SIG-M5 treated with dmso at 0.1 percent for 504 hours (cell line): ENCODE data around the gene SNRPA1.
A peak's percentile ranks its signal among the peaks of the same experiment; 100 is the strongest.
"Not testable (repeated sequence)": the region's sequence is repeated elsewhere in the genome, so short reads cannot be mapped to it uniquely, and the experiment has no call there.

Experiments used
- DNase-seq: peaks from one replicate; lab custom pipeline; 2025; ENCODE audit not compliant: unreplicated experiment; lab: John Stamatoyannopoulos, UW

SNRPA1 gene

GRCh38 chr15:101296418-101297405 is 1.7 kb upstream of the SNRPA1 start:
- DNase-seq: no peak

- no peak for DNase-seq
These were observed 636 bp upstream of the SNRPA1 start for GRCh38 chr15:101295607-101296161.

- DNase-seq: no peak
These were observed 1.9 kb downstream of the SNRPA1 start for GRCh38 chr15:101293122-101293521.

GRCh38 chr15:101288905-101289513 is 6.0 kb downstream of the SNRPA1 start:
- peak; percentile 61 for DNase-seq

- DNase-seq: not testable (repeated sequence)
These were observed 7.7 kb downstream of the SNRPA1 start for GRCh38 chr15:101287342-101287741.

- DNase-seq: no peak
These were observed 8.5 kb downstream of the SNRPA1 start for GRCh38 chr15:101286471-101287114.

GRCh38 chr15:101283931-101284330 is 11.1 kb downstream of the SNRPA1 start:
- DNase-seq: no peak

- no peak for DNase-seq
These were observed 15.0 kb downstream of the SNRPA1 start for GRCh38 chr15:101280007-101280406.

- DNase-seq: no peak
These were observed 17.0 kb downstream of the SNRPA1 start for GRCh38 chr15:101277943-101278564.

GRCh38 chr15:101277038-101277822 is 17.8 kb downstream of the SNRPA1 start, which contains the start of gene SELENOS:
TSS of gene SELENOS (minus strand) at chr15:101277485. CDS start at chr15:101277417, 68 bp downstream.
- DNase-seq: peak; percentile 73

GRCh38 chr15:101276501-101277037 is 18.5 kb downstream of the SNRPA1 start:
- peak; percentile 39 for DNase-seq

GRCh38 chr15:101275018-101275417 is 20.0 kb downstream of the SNRPA1 start:
- DNase-seq: no peak

- DNase-seq: no peak
These were observed 21.5 kb downstream of the SNRPA1 start for GRCh38 chr15:101273534-101273933.

- DNase-seq: no peak
These were observed 22.5 kb downstream of the SNRPA1 start for GRCh38 chr15:101272584-101272983.

GRCh38 chr15:101269479-101270223 is 25.4 kb downstream of the SNRPA1 start:
- no peak for DNase-seq

- DNase-seq: no peak
These were observed 27.5 kb downstream of the SNRPA1 start for GRCh38 chr15:101267320-101268104.

- DNase-seq: no peak
These were observed 28.3 kb downstream of the SNRPA1 start for GRCh38 chr15:101266787-101267186.

GRCh38 chr15:101266034-101266433 is 29.0 kb downstream of the SNRPA1 start:
- no peak for DNase-seq
